ENCODE measurements around the gene PRSS53.
A peak's percentile ranks its signal among the peaks of the same experiment; 100 is the strongest.

PRSS53 gene

GRCh38 chr16:31130899-31131298 is 42.2 kb upstream of the PRSS53 start:
- Histone ChIP-seq H3K4me1 (ENCODE audit: control insufficient read depth, insufficient read depth, low read length) (peaks cover 18% of the 10 kb centered on the region), H3K36me3 (ENCODE audit: insufficient read depth, low read length) (peaks cover 10% of the 10 kb centered on the region), H3K27me3 (ENCODE audit: control insufficient read depth, insufficient read depth, low read length) (no peaks in the 10 kb centered on the region), H3K9ac (ENCODE audit: low read depth, low read length) (no peak overlapping the region), H3K9me3 (replicated peaks; ENCODE audit: low read length) (no peaks in the 10 kb centered on the region), H3K4me3 (ENCODE audit: low read length) (no peak overlapping the region), H3K4me2 (ENCODE audit: low read length) (no peak overlapping the region)

GRCh38 chr16:31130336-31130891 is 41.7 kb upstream of the PRSS53 start:
- no peak overlapping the region for H3K9ac ChIP-seq (ENCODE audit: low read depth, low read length)
- peaks cover 18% of the 10 kb centered on the region for H3K4me1 ChIP-seq (ENCODE audit: control insufficient read depth, insufficient read depth, low read length)
- H3K36me3 ChIP-seq (ENCODE audit: insufficient read depth, low read length) = peaks cover 10% of the 10 kb centered on the region
- no peak overlapping the region for H3K4me2 ChIP-seq (ENCODE audit: low read length)
- H3K27me3 ChIP-seq (ENCODE audit: control insufficient read depth, insufficient read depth, low read length) = no peaks in the 10 kb centered on the region
- H3K4me3 ChIP-seq (ENCODE audit: low read length) = no peak overlapping the region
- H3K9me3 ChIP-seq (replicated peaks; ENCODE audit: low read length) = no peaks in the 10 kb centered on the region

GRCh38 chr16:31129568-31130335 is 41.0 kb upstream of the PRSS53 start:
- H3K36me3 ChIP-seq (ENCODE audit: insufficient read depth, low read length) = peaks cover 10% of the 10 kb centered on the region
- peak overlapping the region; percentile 18 for H3K4me3 ChIP-seq (ENCODE audit: low read length)
- H3K4me2 ChIP-seq (ENCODE audit: low read length) = peak overlapping the region; percentile 50
- peaks cover 18% of the 10 kb centered on the region for H3K4me1 ChIP-seq (ENCODE audit: control insufficient read depth, insufficient read depth, low read length)
- H3K27me3 ChIP-seq (ENCODE audit: control insufficient read depth, insufficient read depth, low read length) = no peaks in the 10 kb centered on the region
- H3K9ac ChIP-seq (ENCODE audit: low read depth, low read length) = peak overlapping the region; percentile 51
- no peaks in the 10 kb centered on the region for H3K9me3 ChIP-seq (replicated peaks; ENCODE audit: low read length)

GRCh38 chr16:31128711-31129567 is 40.2 kb upstream of the PRSS53 start:
- Histone ChIP-seq H3K4me2 (ENCODE audit: low read length) (peak overlapping the region; percentile 50), H3K4me3 (ENCODE audit: low read length) (peak overlapping the region; percentile 18), H3K9me3 (replicated peaks; ENCODE audit: low read length) (no peaks in the 10 kb centered on the region), H3K36me3 (ENCODE audit: insufficient read depth, low read length) (peaks cover 10% of the 10 kb centered on the region), H3K4me1 (ENCODE audit: control insufficient read depth, insufficient read depth, low read length) (peaks cover 15% of the 10 kb centered on the region), H3K27me3 (ENCODE audit: control insufficient read depth, insufficient read depth, low read length) (no peaks in the 10 kb centered on the region), H3K9ac (ENCODE audit: low read depth, low read length) (peak overlapping the region; percentile 51)

- H3K9me3 ChIP-seq (replicated peaks; ENCODE audit: low read length) = no peaks in the 10 kb centered on the region
- peaks cover 14% of the 10 kb centered on the region for H3K4me1 ChIP-seq (ENCODE audit: control insufficient read depth, insufficient read depth, low read length)
- no peak overlapping the region for H3K4me3 ChIP-seq (ENCODE audit: low read length)
- H3K36me3 ChIP-seq (ENCODE audit: insufficient read depth, low read length) = peaks cover 13% of the 10 kb centered on the region
- no peaks in the 10 kb centered on the region for H3K27me3 ChIP-seq (ENCODE audit: control insufficient read depth, insufficient read depth, low read length)
- H3K4me2 ChIP-seq (ENCODE audit: low read length) = no peak overlapping the region
- no peak overlapping the region for H3K9ac ChIP-seq (ENCODE audit: low read depth, low read length)
Observed at GRCh38 chr16:31127182-31127581, 38.4 kb upstream of the PRSS53 start.

- Histone ChIP-seq H3K9ac (ENCODE audit: low read depth, low read length) (no peak overlapping the region), H3K9me3 (replicated peaks; ENCODE audit: low read length) (no peaks in the 10 kb centered on the region), H3K4me3 (ENCODE audit: low read length) (no peak overlapping the region), H3K27me3 (ENCODE audit: control insufficient read depth, insufficient read depth, low read length) (no peaks in the 10 kb centered on the region), H3K4me2 (ENCODE audit: low read length) (no peak overlapping the region), H3K4me1 (ENCODE audit: control insufficient read depth, insufficient read depth, low read length) (peaks cover 14% of the 10 kb centered on the region), H3K36me3 (ENCODE audit: insufficient read depth, low read length) (peaks cover 21% of the 10 kb centered on the region)
Observed at GRCh38 chr16:31125844-31126243, 37.1 kb upstream of the PRSS53 start.

GRCh38 chr16:31120129-31120528 is 31.4 kb upstream of the PRSS53 start:
- no peak overlapping the region for H3K4me3 ChIP-seq (ENCODE audit: low read length)
- H3K4me1 ChIP-seq (ENCODE audit: control insufficient read depth, insufficient read depth, low read length) = peaks cover 12% of the 10 kb centered on the region
- no peak overlapping the region for H3K4me2 ChIP-seq (ENCODE audit: low read length)
- no peak overlapping the region for H3K9ac ChIP-seq (ENCODE audit: low read depth, low read length)
- H3K9me3 ChIP-seq (replicated peaks; ENCODE audit: low read length) = no peaks in the 10 kb centered on the region
- peaks cover 27% of the 10 kb centered on the region for H3K36me3 ChIP-seq (ENCODE audit: insufficient read depth, low read length)
- H3K27me3 ChIP-seq (ENCODE audit: control insufficient read depth, insufficient read depth, low read length) = no peaks in the 10 kb centered on the region

- Histone ChIP-seq H3K27me3 (ENCODE audit: control insufficient read depth, insufficient read depth, low read length) (no peaks in the 10 kb centered on the region), H3K9me3 (replicated peaks; ENCODE audit: low read length) (no peaks in the 10 kb centered on the region), H3K36me3 (ENCODE audit: insufficient read depth, low read length) (peaks cover 28% of the 10 kb centered on the region), H3K4me3 (ENCODE audit: low read length) (peak overlapping the region; percentile 77), H3K4me1 (ENCODE audit: control insufficient read depth, insufficient read depth, low read length) (peaks cover 12% of the 10 kb centered on the region), H3K4me2 (ENCODE audit: low read length) (peak overlapping the region; percentile 93), H3K9ac (ENCODE audit: low read depth, low read length) (peak overlapping the region; percentile 89)
Observed at GRCh38 chr16:31118223-31119155, 29.7 kb upstream of the PRSS53 start.

- H3K9me3 ChIP-seq (replicated peaks; ENCODE audit: low read length) = no peaks in the 10 kb centered on the region
- H3K36me3 ChIP-seq (ENCODE audit: insufficient read depth, low read length) = peaks cover 37% of the 10 kb centered on the region
- peak within 1 kb of the TSS; percentile 89 for H3K9ac ChIP-seq (ENCODE audit: low read depth, low read length)
- H3K4me3 ChIP-seq (ENCODE audit: low read length) = peak within 1 kb of the TSS; percentile 77
- H3K4me2 ChIP-seq (ENCODE audit: low read length) = peak within 1 kb of the TSS; percentile 93
- H3K4me1 ChIP-seq (ENCODE audit: control insufficient read depth, insufficient read depth, low read length) = peaks cover 12% of the 10 kb centered on the region
- no peaks in the 10 kb centered on the region for H3K27me3 ChIP-seq (ENCODE audit: control insufficient read depth, insufficient read depth, low read length)
Observed at GRCh38 chr16:31117384-31118222, 28.9 kb upstream of the PRSS53 start, which contains the start of gene KAT8. Gene KAT8 (plus strand): TSS chr16:31117664. CDS start chr16:31117682, 18 bp downstream.

- no peak overlapping the region for H3K9ac ChIP-seq (ENCODE audit: low read depth, low read length)
- peaks cover 41% of the 10 kb centered on the region for H3K36me3 ChIP-seq (ENCODE audit: insufficient read depth, low read length)
- H3K4me3 ChIP-seq (ENCODE audit: low read length) = no peak overlapping the region
- no peaks in the 10 kb centered on the region for H3K27me3 ChIP-seq (ENCODE audit: control insufficient read depth, insufficient read depth, low read length)
- no peaks in the 10 kb centered on the region for H3K9me3 ChIP-seq (replicated peaks; ENCODE audit: low read length)
- no peak overlapping the region for H3K4me2 ChIP-seq (ENCODE audit: low read length)
- peaks cover 24% of the 10 kb centered on the region for H3K4me1 ChIP-seq (ENCODE audit: control insufficient read depth, insufficient read depth, low read length)
Observed at GRCh38 chr16:31114468-31114867, 25.7 kb upstream of the PRSS53 start.

Measured in skeletal muscle satellite cell (primary cell).